B cell (primary cell): Measurements from ENCODE around the gene CENPP. TPM values are rescaled to one million over a fixed set of nuclear protein-coding genes. Genes with fewer than 3 reads are reported as not detected.

ENCODE experiments used
- ATAC-seq: fragments of 200-7000 bp; cut with Tn5 transposase; one replicate; pipeline ENCODE4 v1.10.0; 2021; ENCODE audit warnings: low read depth, mild to moderate bottlenecking, moderate number of reproducible peaks, moderate library complexity
- CTCF ChIA-PET: fragments of 350-600 bp; sonication (Branson Sonifier 250); formaldehyde crosslinking; loops from one replicate; lab custom pipeline; 2021; ENCODE audit warnings: antibody characterized with exemption, inconsistent platforms; lab: Charles Lee
- POLR2A ChIA-PET: fragments of 350-600 bp; sonication (Branson Sonifier 250); formaldehyde crosslinking; loops from one replicate; lab custom pipeline; 2021; ENCODE audit warnings: antibody characterized with exemption; lab: Charles Lee
- DNase-seq: peaks from one replicate; pipeline ENCODE4 v3.0.0; 2013
- H2AFZ ChIP-seq: 2 replicates; pipeline ENCODE4 v1.6.1; 2012; ENCODE audit warnings: mild to moderate bottlenecking, low read depth, low read length; ENCODE audit not compliant: insufficient read depth, poor library complexity, severe bottlenecking
- H3K27ac ChIP-seq, 2 donors: 1 replicate in 1 of 2; 2 replicates in 1 of 2; pipeline ENCODE4 v1.5.1; 2012 to 2013; ENCODE audit warnings: low read length in 2 of 2, mild to moderate bottlenecking in 2 of 2, moderate library complexity in 1 of 2
- H3K27me3 ChIP-seq, 4 experiments: fragments of 200-600 bp in 1 of 4; sonication (generic) in 1 of 4; replicated peaks in 1 of 4; 1 replicate in 2 of 4; 2 replicates in 2 of 4; pipeline versions ENCODE4 v1.6.1 to v1.7.0; 2013 to 2016; ENCODE audit warnings: low read length in 3 of 4, mild to moderate bottlenecking in 2 of 4, mixed read lengths in 1 of 4, moderate library complexity in 1 of 4; ENCODE audit not compliant: insufficient read depth in 4 of 4, control insufficient read depth in 3 of 4; ENCODE audit errors: control extremely low read depth in 1 of 4
- H3K36me3 ChIP-seq, 2 experiments: replicated peaks in 1 of 2; 1 replicate in 1 of 2; 2 replicates in 1 of 2; pipeline versions ENCODE4 v1.6.1 to v1.7.1; 2013; ENCODE audit warnings: low read length in 1 of 2; ENCODE audit not compliant: insufficient read depth in 2 of 2, control insufficient read depth in 1 of 2; ENCODE audit errors: control extremely low read depth in 1 of 2, extremely low read depth in 1 of 2
- H3K4me1 ChIP-seq, 2 donors: fragments of 200-600 bp in 1 of 2; sonication (generic) in 1 of 2; 1 replicate in 1 of 2; 2 replicates in 1 of 2; pipeline versions ENCODE4 v1.5.1 to v1.6.1; 2013 to 2017; ENCODE audit warnings: low read length in 2 of 2; ENCODE audit not compliant: control insufficient read depth in 2 of 2, insufficient read depth in 2 of 2
- H3K4me2 ChIP-seq: replicated peaks from 2 replicates; pipeline ENCODE3; 2012; ENCODE audit warnings: mild to moderate bottlenecking, low read depth, low read length; ENCODE audit not compliant: poor library complexity, severe bottlenecking
- H3K4me3 ChIP-seq, 5 experiments: fragments of 200-600 bp in 1 of 5; sonication (generic) in 1 of 5; 1 replicate in 3 of 5; 2 replicates in 2 of 5; pipeline versions ENCODE4 v1.5.1 to v1.7.0; 2011 to 2016; ENCODE audit warnings: low read length in 4 of 5, mild to moderate bottlenecking in 4 of 5, low read depth in 2 of 5, control low read depth in 1 of 5, moderate library complexity in 1 of 5; ENCODE audit not compliant: insufficient read depth in 1 of 5; ENCODE audit errors: control extremely low read depth in 1 of 5, extremely low read depth in 1 of 5
- H3K79me2 ChIP-seq: fragments of 200-600 bp; sonication (generic); one replicate; pipeline ENCODE4 v1.6.0; 2016; ENCODE audit warnings: low read length; ENCODE audit not compliant: control insufficient read depth, insufficient read depth
- H3K9ac ChIP-seq: fragments of 200-600 bp; sonication (generic); 2 replicates; pipeline ENCODE4 v1.6.1; 2017; ENCODE audit warnings: mild to moderate bottlenecking, low read length, moderate library complexity
- H3K9me3 ChIP-seq, 3 donors: one replicate each; pipeline versions ENCODE4 v1.6.1 to v1.7.1; 2013; ENCODE audit warnings: low read length in 2 of 3; ENCODE audit not compliant: control insufficient read depth in 2 of 3, insufficient read depth in 1 of 3; ENCODE audit errors: control extremely low read depth in 1 of 3
- H4K20me1 ChIP-seq: 2 replicates; pipeline ENCODE4 v1.6.0; 2012; ENCODE audit warnings: mild to moderate bottlenecking, low read length; ENCODE audit not compliant: insufficient read depth, control insufficient read depth, poor library complexity, severe bottlenecking
- H3K27ac Mint-ChIP-seq: one replicate; pipeline ENCODE4 v1.8.0; 2021; ENCODE audit warnings: mixed read lengths
- H3K27me3 Mint-ChIP-seq: one replicate; pipeline ENCODE4 v1.8.0; 2021; ENCODE audit warnings: mixed read lengths
- H3K4me1 Mint-ChIP-seq: one replicate; pipeline ENCODE4 v1.8.0; 2021; ENCODE audit warnings: mixed read lengths
- H3K4me3 Mint-ChIP-seq: one replicate; pipeline ENCODE4 v1.8.0; 2021; ENCODE audit warnings: mixed read lengths
- H3K9me3 Mint-ChIP-seq: one replicate; pipeline ENCODE4 v1.8.0; 2022; ENCODE audit warnings: mixed read lengths; ENCODE audit not compliant: insufficient read depth
- CTCF ChIP-seq: fragments of 200-600 bp; IDR thresholded peaks from one replicate; pipeline ENCODE4 v1.8.0; 2022; ENCODE audit warnings: antibody characterized with exemption, mild to moderate bottlenecking
- EZH2 ChIP-seq: IDR thresholded peaks from 2 replicates; pipeline ENCODE4 v1.6.1; 2012; ENCODE audit warnings: borderline replicate concordance, low read depth, mild to moderate bottlenecking, moderate library complexity, low read length; ENCODE audit not compliant: insufficient read depth, poor library complexity, severe bottlenecking
- WGBS: methylation state at CpG from one replicate; pipeline ENCODE4 v1.1.5; 2013; ENCODE audit warnings: missing lambda C conversion rate; ENCODE audit not compliant: insufficient coverage; 5-methylcytosine and 5-hydroxymethylcytosine counted together
- intact Hi-C: fragments of 100-400 bp; cut with micrococcal nuclease; formaldehyde crosslinking; loops from one replicate; pipeline ENCODE4 v1.10.0; 2022
- polyA plus RNA-seq: library from polyadenylated mRNA; depleted of rRNA; stranded (reverse); fragments of >200 nt; gene quantifications from 2 replicates; pipeline ENCODE4 v1.2.3, GENCODE V29; 2012
- total RNA-seq, 2 donors: library from RNA; stranded (reverse); fragments of 120-200 nt in 1 of 2; gene quantifications; 1 replicate in 1 of 2; 2 replicates in 1 of 2; pipeline versions ENCODE4 v1.2.3 to v1.2.4, GENCODE V29; 2013 to 2022

CENPP gene
- total and polyA plus RNA-seq, 2 donors (not counting 1 experiment from before 2014, with no cell fraction given): 1.4 to 6.2 TPM

DNA sequence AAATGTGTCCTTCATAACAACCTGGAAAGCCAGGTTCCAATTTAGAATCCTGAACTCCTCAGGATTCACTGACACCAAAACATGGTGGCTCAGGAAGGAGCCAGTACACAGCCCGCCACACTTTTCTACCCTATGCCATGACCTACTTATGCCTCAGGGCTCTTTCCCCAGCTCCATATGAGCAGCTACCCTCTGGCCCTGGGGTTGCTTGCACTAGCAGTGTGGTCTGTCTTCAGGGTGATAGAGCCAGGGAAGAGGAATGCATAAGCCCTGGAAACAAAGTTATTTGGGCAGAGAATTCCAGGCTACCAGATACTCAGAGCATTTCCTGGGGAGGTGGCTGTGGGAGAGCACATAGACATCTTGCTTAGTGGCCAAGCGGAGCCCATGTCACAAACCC lies 225.0 kb downstream of the CENPP start:
- Histone ChIP-seq H3K4me3 (no peak overlapping the region), H3K4me1 (no peaks in the 10 kb centered on the region), H3K4me2 (no peak overlapping the region), H3K9ac (no peak overlapping the region), H3K27ac (no peak overlapping the region), H3K79me2 (no peaks in the 10 kb centered on the region), H3K36me3 (no peaks in the 10 kb centered on the region), H3K9me3 (peaks cover 0 to 2% (median 0%) of the 10 kb centered on the region in 3 donors), H2AFZ (no peak overlapping the region), H3K27me3 (no peaks in the 10 kb centered on the region), H4K20me1 (no peaks in the 10 kb centered on the region)
- Mint-ChIP-seq H3K9me3 (no peaks in the 10 kb centered on the region), H3K27ac (no peak overlapping the region), H3K4me3 (no peak overlapping the region), H3K4me1 (no peaks in the 10 kb centered on the region), H3K27me3 (no peaks in the 10 kb centered on the region)
- POLR2A ChIA-PET: no interaction called here
- intact Hi-C loops: no loop called here
- DNase-seq (no peak), ATAC-seq (no peak)
- CTCF ChIA-PET: interaction anchor here (0.8 kb wide), 1 partner anchor 1047 kb away, joined by 4 read pairs; no protein-coding TSS in a partner anchor
- TF ChIP-seq CTCF: no peak
- TF ChIP-seq EZH2: no peak
- WGBS: 100% methylated on average over 1 of the region's 2 CpGs

GRCh38 chr9:92558612-92559374 lies 233.0 kb downstream of the CENPP start:
- DNase-seq (no peak), ATAC-seq (no peak)
- Histone ChIP-seq H4K20me1 (no peaks in the 10 kb centered on the region), H3K27me3 (no peaks in the 10 kb centered on the region), H3K4me1 (no peaks in the 10 kb centered on the region), H3K4me2 (no peak overlapping the region), H2AFZ (no peak overlapping the region), H3K36me3 (no peaks in the 10 kb centered on the region), H3K79me2 (no peaks in the 10 kb centered on the region), H3K9ac (no peak overlapping the region), H3K27ac (no peak overlapping the region), H3K4me3 (no peak overlapping the region), H3K9me3 (no peaks in the 10 kb centered on the region)
- Mint-ChIP-seq H3K9me3 (no peaks in the 10 kb centered on the region), H3K4me3 (no peak overlapping the region), H3K4me1 (no peaks in the 10 kb centered on the region), H3K27ac (no peak overlapping the region), H3K27me3 (no peaks in the 10 kb centered on the region)
- ChIA-PET POLR2A (no interaction called here), CTCF (no interaction called here)
- intact Hi-C loops: no loop called here
- TF ChIP-seq CTCF: no peak
- TF ChIP-seq EZH2: no peak
- 98% methylated on average over 13 of the region's 16 CpGs for WGBS
